BE2C (cell line): ENCODE results near the gene C9orf85.

Source experiments
- DNase-seq: peaks from one replicate; pipeline ENCODE4 v3.0.0-alpha.2; 2020
- H3K27me3 ChIP-seq: fragments of 250-450 bp; sonication (Bioruptor Pico); 2 replicates; pipeline ENCODE4 v1.5.1; 2020; ENCODE audit warnings: mild to moderate bottlenecking
- H3K36me3 ChIP-seq: fragments of 250-450 bp; sonication (Bioruptor Pico); 2 replicates; pipeline ENCODE4 v1.5.1; 2020; ENCODE audit warnings: mild to moderate bottlenecking
- H3K4me1 ChIP-seq: fragments of 250-450 bp; sonication (Bioruptor Pico); 2 replicates; pipeline ENCODE4 v1.5.1; 2020
- H3K4me3 ChIP-seq: 2 replicates; pipeline ENCODE4 v1.5.1; 2011; ENCODE audit warnings: low read depth, low read length
- H3K9me3 ChIP-seq: fragments of 250-450 bp; sonication (Bioruptor Pico); 2 replicates; pipeline ENCODE4 v1.5.1; 2020
- TF ChIP-seq, protein P1 (sequence below): IDR thresholded peaks from 2 replicates; pipeline ENCODE4 v1.5.1; 2012; ENCODE audit warnings: mild to moderate bottlenecking, low read depth, low read length

Gene C9orf85

DNA sequence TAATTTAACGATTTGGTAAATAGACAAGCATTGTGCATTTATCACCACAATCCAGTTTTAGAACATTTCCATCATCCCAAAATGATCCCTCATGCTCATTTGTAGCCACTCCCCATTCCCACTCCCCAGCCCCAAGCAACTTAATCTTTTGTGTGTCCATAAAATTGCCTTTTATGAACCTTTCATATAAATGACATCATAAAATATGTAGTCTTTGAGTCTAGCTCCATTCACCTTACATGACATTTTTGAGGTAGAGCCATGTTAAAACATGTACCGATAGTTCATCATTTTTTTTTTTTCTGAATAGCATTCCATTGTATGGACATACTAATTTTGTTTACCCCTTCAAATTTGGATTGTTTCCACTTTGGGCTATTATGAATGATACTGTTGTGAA lies 70.5 kb downstream of the C9orf85 start:
- no peaks in the 10 kb centered on the region for H3K36me3 ChIP-seq
- H3K4me1 ChIP-seq, result peaks cover 8% of the 10 kb centered on the region
- H3K9me3 ChIP-seq, result no peaks in the 10 kb centered on the region
- H3K27me3 ChIP-seq, result no peaks in the 10 kb centered on the region
- DNase-seq, result no peak
- TF ChIP-seq, protein P1, sequence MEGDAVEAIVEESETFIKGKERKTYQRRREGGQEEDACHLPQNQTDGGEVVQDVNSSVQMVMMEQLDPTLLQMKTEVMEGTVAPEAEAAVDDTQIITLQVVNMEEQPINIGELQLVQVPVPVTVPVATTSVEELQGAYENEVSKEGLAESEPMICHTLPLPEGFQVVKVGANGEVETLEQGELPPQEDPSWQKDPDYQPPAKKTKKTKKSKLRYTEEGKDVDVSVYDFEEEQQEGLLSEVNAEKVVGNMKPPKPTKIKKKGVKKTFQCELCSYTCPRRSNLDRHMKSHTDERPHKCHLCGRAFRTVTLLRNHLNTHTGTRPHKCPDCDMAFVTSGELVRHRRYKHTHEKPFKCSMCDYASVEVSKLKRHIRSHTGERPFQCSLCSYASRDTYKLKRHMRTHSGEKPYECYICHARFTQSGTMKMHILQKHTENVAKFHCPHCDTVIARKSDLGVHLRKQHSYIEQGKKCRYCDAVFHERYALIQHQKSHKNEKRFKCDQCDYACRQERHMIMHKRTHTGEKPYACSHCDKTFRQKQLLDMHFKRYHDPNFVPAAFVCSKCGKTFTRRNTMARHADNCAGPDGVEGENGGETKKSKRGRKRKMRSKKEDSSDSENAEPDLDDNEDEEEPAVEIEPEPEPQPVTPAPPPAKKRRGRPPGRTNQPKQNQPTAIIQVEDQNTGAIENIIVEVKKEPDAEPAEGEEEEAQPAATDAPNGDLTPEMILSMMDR, result no peak
- H3K4me3 ChIP-seq, result no peak overlapping the region

GRCh38 chr9:71984403-71984802 lies 73.0 kb downstream of the C9orf85 start:
- TF ChIP-seq, protein P1, result no peak
- Histone ChIP-seq H3K4me1 (peaks cover 8% of the 10 kb centered on the region), H3K9me3 (no peaks in the 10 kb centered on the region), H3K36me3 (no peaks in the 10 kb centered on the region), H3K4me3 (no peak overlapping the region), H3K27me3 (no peaks in the 10 kb centered on the region)
- DNase-seq, result peak; percentile 21

GRCh38 chr9:71984831-71985281 lies 73.4 kb downstream of the C9orf85 start:
- Histone ChIP-seq H3K36me3 (no peaks in the 10 kb centered on the region), H3K27me3 (no peaks in the 10 kb centered on the region), H3K9me3 (no peaks in the 10 kb centered on the region), H3K4me1 (peaks cover 9% of the 10 kb centered on the region), H3K4me3 (no peak overlapping the region)
- no peak for DNase-seq
- TF ChIP-seq, protein P1, result no peak

GRCh38 chr9:71985297-71985911 lies 74.0 kb downstream of the C9orf85 start:
- TF ChIP-seq, protein P1, result peak; percentile 20; the same call in 1 of the 2 replicates

GRCh38 chr9:71986900-71987299 lies 75.5 kb downstream of the C9orf85 start:
- H3K36me3 ChIP-seq, result no peaks in the 10 kb centered on the region
- no peak for DNase-seq
- TF ChIP-seq, protein P1, result no peak
- H3K4me1 ChIP-seq, result peaks cover 12% of the 10 kb centered on the region
- no peaks in the 10 kb centered on the region for H3K9me3 ChIP-seq
- no peak overlapping the region for H3K4me3 ChIP-seq
- H3K27me3 ChIP-seq, result no peaks in the 10 kb centered on the region

More at GRCh38 chr9:71985297-71985911, 74.0 kb downstream of the C9orf85 start:
- H3K27me3 ChIP-seq, result no peaks in the 10 kb centered on the region
- H3K4me3 ChIP-seq, result no peak overlapping the region
- DNase-seq, result no peak
- no peaks in the 10 kb centered on the region for H3K36me3 ChIP-seq
- H3K4me1 ChIP-seq, result peaks cover 13% of the 10 kb centered on the region
- no peaks in the 10 kb centered on the region for H3K9me3 ChIP-seq
